Activated CD4-positive, alpha-beta T cell treated with anti-CD3 and anti-CD28 coated beads, Interleukin-2, Interleukin-4, amounts not matched to agents 100 ng/mL and 50 ng/mL, durations not matched to agents 16 hours and 8 hours (primary cell): ENCODE data around the gene CORO7.

ENCODE experiments used
- DNase-seq: peaks from one replicate; pipeline ENCODE4 v3.0.0-alpha.2; 2020; ENCODE audit warnings: low spot score

Gene CORO7

DNA sequence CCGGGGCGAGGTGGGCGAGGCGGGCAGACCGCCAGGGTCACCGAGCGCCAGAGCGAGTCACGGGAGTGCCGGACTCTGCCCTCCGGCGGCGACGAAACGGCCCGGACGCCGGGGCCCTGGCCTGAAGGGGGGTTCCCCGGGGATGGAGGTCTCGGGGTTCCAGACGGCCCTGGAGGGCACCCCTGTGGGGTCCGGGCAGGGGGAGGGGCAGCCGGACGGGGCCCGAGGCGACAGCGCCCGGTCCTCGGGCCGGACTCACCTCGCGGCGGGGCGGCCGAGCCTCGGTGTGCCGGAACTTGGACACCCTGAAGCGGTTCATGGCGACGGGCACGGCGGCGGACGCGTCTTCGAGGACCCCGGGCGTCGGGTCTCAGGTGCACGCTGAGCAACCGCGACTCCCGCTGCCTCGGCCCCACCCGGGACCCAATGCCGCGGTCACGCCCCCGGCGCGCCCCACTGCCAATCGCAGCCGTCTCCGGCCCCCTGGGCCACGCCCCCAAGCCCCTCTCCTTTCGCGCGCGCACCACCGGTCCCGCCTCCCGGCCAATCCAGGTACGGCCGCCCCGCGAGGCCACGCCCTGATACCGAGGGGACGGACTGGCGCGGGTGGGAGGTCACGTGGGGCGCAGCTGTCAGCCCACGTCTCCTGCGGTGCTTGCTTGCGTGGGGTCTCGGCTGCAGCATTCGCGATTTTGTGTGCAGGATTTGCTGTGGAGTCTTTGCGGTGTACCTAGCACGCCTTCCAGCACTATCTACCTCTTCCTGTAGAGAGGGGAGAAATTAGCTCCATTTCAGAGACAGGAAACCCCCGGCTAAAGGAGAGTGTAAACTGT lies at the start of gene CORO7:
CORO7 (minus strand) TSS at position 397 of the 833 bp plus-strand sequence; CDS start at position 319, 78 bp downstream.
- DNase-seq = peak; percentile 97

DNA sequence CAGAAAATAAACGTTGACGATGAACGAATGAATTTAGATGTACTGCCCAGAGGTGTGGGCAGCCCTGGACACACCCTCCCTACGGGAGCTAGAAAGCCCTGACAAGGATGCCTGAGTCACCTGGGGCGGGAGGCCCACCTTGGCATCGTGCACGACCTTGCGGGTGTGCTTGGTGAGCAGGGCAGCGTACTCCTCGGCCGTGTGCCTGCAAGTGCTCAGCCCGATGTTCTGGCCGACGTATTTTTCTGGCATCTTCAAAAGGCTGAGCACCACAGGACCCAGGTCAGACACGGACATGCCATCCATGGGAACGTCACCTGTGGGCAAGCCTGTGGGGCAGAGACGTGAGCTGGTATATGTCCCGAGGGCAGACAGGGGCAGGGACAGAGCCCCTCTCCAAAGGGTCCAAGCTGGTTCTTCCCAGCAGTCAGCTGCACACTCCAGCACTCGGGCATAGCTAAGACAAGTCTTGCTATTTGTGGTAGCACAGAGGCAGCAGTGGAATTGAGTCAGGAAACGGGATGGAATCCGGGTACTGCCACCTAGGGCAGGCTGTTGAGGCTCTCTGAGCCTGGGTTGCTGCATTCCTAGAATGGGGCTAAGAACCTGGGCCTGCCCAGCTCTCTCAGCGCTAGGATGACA lies 47.2 kb upstream of the CORO7 start:
- DNase-seq = no peak

DNA sequence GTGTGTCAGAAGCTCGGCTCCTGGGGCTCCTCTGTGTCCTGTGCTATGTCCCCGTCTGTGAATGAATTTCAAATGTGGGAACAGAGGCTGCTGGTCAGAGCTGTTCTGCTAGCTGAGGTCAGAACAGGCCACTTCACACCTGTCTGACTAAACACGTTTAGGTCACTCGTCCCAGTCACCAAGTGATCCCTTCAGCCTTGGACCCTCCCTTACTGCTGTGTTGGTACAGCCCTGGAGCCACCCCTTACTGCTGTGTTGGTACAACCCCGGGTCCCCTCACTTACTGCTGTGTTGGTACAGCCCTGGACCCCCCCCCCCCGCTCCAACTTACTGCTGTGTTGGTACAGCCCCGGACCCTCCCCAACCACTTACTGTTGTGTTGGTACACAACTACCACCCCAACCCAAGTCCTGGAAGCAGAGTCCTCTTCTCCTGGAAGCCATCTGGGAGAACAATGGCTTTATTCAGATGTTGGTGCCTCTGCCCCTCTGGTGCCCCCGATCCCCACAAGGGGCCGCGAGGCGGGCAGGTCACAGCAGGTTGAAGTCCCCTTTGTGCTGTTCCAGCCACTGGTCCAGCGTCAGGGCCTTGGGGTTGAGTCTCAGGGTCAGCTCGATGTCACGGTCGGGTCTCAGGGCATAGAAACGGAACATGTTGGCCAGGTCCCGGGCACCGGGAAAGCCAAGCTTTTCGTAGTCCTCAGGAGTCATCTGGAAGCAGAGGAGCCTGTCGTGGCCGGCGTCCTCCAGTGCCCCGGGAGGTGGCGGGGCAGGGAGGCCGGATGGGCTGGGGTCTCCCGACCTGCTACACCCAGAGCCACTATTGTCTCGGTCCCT lies 45.1 kb upstream of the CORO7 start:
- no peak for DNase-seq

DNA sequence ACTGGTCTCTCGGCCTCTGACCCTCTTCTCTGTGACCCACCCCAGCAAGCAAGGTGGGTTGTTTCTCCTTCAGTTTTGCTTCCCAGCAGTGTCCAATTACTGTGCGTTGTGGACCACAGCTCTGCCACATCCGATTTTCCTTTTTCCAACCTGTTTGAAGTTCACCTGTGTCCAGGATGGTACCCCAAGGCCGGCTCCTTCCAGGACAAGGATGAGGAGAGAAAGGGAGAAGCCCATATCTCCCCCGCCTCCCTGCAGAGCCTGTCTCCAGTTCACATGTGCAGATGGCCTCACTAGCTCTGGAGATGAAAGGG lies 44.5 kb upstream of the CORO7 start:
- no peak for DNase-seq

DNA sequence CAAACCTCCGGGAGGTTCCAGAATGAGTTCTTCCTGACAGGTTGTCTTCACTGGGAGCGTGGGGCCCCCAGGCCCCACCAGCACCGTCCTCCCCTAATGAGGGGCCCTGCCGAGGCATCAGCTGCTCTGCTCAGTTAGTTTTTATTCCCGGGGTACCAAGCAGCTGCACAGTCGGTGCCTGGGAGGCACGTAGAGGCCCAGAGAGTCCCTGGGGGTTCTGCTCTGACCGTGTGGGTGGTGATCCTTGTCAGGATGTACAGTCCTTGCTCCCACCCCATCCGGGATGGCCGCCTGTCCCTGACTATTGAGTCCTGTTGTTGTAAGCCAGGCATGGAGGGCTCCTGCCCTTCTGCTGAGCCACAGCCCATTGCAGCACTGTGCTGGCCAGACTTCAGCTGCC lies 39.6 kb upstream of the CORO7 start:
- DNase-seq = no peak

DNA sequence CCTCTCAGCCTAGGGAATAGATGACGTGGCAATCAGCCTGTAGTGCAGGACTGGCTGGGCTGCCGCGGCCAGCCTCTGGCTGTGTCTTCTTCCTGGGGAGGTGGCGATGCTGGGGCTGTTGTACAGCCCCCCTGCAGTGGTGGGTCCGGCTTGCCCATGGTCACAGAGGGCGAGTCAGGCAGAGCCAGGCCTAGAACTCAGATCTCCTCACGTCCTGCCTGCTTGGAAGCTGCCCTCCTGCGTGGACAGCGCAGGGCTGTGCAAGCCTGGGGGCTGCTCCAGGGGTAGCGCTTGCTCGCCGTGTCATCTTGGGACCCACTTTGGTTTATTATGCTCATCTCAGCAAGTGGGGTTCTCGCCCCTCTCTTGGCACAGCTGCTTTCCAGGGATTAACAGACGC lies 38.7 kb upstream of the CORO7 start:
- DNase-seq = no peak

DNA sequence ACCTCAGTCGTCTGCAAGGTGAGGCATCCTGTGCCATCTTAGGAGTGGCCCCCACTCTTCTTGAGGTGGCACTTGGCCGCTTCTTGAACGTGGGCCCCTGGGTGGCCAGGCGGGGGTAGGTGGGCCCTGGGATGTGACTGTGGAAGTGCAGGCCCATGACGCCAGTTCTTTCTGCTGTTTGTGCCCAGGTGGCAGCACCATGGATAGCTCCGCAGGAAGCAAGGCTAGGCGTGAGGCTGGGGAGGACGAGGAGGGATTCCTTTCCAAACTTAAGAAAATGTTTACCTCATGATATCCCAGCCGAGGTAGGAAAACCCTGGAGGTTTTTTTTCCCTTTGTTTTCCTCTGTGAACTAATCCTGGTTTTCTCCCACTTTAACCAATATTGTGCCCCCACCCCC lies 38.2 kb upstream of the CORO7 start:
- DNase-seq = no peak

DNA sequence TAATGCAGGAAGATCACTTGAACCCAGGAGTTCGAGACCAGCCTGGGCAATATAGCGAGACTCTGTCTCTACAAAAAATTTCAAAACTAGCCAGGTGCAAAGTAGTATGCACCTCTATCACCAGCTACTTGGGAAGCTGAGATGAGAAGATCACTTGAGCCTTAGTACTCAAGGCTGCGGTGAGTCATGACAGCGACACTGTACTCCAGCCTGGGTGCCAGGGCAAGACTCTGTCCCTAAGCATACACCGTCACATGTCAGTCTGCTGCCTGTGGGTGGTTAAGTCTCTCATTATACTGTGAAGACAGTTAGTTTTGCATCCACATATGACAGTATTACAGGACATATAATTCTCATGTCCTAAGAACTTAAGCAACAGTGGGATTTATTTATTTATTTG lies 36.3 kb upstream of the CORO7 start:
- no peak for DNase-seq

DNA sequence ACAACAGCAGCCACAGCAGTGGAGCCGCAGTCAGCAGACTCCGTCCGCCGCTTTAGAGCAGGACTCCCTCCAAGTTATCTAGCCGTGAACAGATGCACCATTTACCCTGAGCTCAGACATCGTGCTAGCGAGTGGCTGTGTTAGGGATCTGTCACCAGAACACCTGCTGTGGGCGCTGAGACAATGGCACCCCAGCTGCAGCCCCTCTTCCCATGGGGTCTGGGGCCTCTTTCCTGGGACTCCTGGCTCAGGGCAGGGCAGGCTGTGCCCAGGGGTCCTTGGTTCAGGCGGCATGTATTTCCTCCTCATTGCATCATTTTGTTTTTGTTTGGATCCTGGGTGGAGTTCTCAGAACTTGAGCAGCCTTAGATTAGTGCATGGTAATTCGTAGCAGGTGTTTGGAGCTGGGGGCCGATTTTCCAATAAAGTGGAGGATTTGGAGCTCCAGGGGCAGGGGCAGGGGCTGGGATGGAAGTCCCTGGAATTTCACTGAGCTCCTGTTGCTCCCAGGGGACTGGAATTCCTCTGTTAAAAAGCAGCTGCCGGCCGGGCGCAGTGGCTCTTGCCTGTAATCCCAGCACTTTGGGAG lies 34.6 kb upstream of the CORO7 start:
- no peak for DNase-seq

DNA sequence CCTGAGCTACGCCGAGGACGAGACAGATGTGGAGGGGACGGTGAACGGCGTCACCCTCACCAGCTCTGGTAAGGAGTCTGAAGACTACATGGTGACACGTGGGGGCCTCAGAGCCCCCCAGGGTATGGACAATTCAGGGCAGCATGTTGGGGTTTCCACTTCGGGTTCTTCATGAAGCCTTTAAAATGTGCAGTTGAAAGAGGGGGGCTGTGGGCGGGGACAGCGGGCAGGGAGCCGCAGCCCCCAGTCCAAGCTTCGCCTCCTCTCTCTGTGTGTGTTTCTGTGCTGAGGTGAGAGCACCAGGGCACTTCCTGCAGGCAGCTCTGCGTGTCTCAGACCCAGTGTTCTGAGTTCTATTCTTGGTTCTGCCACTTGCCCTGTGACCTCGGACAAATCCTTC lies 34.0 kb upstream of the CORO7 start:
- DNase-seq = no peak

DNA sequence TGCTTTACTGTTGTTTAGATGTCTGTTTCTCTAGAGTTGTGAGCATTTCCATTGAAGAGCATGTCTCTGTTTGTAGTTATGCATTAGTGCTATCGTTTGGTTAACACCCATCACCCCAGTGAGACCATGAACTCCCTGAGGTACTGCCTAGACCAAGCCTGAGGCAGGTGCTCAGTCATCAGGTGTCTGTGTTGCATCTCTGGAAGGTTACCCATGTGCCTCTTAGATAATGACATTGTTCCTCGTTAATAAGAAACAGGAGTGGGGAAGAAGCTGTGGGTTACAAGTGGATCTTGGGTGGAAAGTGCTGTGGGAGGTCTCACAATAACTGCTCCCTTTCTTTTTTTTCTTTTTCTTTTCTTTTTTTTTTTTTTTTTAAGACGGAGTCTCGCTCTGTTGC lies 27.6 kb upstream of the CORO7 start:
- no peak for DNase-seq

DNA sequence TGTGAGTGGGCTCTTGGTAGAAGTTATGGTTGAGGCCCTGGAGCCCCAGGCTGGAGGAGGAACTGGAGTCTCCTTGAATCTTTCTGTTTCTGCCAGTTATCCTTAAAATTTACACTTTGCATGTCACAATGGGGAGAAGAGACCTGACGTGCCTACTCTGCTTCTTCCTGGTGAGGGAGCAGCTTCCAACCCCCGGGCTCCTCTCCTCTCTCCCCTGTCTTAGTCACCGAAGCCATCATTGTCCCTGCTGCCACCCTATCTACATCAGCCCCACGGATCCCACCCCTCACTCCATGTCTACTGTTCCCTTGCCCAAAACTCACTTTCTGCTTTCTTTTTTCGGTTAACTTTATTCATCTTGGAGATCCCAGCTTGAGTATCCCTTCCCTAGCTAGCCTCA lies 26.9 kb upstream of the CORO7 start:
- no peak for DNase-seq

DNA sequence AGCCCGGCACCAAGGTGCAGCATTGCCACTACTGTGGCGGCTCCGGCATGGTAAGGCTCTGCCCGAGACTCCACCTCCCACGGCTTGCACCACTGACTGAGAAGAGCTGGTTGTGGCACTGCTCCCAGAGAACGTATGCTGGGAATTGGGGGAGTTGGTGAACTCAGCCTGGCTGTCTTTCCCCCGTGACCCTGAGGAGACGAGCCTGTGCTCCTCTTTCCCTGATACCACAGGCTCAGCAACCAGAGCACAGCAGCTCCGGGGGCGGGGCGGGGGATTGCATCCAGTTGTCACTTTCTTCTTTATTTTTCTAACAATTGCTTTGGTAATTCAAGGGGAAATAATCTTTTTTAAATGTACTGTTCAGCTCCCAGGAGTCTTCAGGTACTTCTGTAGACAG lies 26.0 kb upstream of the CORO7 start:
- DNase-seq = no peak

DNA sequence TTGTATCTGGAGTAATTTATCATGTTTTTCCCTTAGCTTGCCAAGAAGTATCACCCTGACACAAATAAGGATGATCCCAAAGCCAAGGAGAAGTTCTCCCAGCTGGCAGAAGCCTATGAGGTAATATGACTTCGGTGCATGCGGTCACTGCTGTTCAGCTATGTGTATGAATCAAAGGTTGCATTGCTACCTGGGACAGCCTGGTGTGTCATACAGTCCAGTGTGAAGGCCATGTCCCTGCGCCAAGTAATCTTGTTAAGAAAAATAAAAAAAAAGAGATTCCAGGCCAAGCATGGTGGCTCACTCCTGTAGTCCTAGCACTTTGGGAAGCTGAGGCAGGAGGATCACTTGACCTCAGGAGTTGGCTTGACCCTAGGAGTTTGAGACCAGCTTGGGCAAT lies 21.0 kb upstream of the CORO7 start:
- DNase-seq = no peak

DNA sequence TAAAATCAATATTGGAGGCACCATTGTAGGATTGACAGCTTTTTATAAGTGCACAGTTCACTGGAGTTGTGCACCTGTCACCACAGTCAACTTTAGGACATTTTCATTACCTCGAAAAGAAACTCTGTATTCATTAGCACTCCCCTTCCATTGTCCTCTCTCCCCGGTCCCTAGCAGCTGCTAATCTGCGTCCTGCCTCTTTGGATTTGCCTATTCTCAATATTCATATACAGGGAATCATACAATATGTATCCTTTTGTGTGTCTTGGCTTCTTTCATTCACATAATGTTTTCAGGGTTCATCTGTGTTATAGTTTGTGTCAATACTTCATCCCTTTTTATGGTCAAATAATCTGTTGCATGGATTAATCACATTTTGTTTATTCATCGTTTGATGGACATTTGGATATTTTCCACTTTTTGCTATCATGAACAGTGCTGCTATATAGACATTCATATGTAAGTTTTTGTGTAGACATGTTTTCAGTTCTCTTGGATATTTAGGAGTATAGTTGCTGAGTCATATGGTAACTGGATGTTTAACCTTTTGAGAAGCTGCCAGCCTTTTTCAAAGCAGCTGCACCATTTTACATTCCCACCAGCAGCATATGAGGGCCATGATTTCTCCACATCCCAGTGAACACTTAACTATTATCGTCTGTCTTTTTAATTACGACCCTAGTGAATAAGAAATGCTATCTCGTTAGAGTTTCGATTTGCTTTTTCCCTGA lies 19.1 kb upstream of the CORO7 start:
- DNase-seq = no peak

DNA sequence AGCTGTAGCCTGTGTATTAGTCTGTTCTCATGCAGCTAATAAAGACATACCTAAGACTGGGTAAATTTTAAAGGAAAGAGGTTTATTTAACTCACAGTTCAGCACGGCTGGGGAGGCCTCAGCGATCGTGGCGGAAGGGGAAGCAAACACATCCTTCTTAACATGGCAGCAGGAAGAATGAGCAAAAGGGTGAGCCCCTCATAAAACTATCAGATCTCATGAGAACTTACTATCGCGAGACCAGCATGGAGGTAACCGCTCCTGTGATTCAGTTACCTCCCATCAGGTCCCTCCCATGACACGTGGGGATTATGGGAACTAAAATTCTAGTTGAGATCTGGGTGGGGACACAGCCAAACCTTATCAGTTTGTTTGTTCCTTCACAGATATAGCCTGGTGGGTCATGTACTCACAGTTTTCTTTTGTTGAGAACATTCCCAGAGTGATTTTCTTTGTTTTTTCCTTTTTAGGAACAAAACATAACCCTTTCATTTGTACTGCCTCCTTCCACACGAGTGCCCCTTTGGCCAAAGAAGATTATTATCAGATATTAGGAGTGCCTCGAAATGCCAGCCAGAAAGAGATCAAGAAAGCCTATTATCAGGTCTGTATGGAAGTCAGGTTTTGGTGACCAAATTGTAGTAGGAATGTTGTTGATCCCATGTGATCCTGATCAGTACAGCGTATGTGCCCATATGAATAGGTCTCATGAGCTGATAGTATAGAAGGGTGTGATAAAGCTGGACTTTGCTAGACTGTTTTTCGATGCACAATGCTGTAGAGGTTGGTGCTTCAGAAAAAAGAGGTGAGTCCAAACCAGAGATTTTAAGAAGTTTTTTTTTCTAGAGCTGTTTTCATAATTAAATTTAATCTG lies 17.8 kb upstream of the CORO7 start:
- no peak for DNase-seq

DNA sequence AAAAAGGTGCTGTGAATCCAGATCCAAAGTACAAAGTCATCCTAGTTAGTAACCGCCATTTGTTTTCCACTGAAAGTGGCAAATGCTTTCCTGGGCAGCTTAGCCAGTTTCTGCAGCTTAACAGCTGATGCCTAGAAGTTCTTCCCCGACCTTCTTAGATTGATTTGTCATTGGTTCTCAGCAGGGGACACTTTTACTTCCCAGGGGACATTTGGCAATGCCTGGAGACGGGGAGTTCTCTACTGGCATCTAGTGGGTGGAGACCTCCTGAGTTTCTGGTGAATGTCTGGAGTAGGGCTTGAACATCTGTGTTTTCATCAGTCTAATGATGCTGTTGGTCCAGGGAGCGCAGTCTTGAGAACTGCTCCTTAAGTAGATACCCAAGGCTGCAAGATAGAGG lies 16.8 kb upstream of the CORO7 start:
- DNase-seq = no peak

DNA sequence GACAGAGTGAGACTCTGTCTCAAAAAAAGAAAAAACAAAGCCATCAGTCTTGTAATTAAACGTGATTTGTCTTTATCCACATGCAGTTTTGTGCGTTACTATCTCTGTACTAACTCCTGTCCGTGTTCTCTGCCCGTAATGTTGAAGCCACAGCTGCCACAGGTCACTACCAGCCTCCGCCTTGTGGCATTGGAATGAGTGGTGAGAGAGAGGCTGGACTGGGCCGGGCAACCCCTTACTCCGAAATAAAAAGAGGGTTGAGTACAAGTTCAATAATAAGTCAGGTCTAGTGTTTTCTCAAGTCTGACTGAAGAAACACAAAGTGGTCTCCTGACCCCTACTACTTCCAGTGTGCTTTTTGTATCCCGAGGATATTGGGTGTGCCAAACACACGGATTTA lies 14.6 kb upstream of the CORO7 start:
- DNase-seq = no peak

DNA sequence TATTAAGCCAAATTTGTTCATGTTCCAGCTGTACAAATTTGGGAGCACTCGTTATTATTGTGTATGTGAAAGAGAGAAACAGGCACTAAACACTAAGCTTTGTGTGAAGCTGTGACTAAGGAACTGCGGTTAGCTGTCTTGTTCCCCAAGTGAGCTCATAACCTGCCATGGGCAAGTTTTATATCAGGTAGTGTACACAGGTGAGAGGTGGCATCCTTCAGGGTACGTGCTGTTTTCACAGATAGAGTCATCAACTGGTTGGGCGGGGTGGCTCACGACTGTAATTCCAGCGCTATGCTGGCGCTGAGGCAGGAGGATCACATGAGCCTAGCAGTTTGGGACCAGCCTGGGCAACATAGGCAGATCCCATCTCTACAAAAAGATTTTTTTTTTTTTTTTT lies 12.1 kb upstream of the CORO7 start:
- DNase-seq = no peak

DNA sequence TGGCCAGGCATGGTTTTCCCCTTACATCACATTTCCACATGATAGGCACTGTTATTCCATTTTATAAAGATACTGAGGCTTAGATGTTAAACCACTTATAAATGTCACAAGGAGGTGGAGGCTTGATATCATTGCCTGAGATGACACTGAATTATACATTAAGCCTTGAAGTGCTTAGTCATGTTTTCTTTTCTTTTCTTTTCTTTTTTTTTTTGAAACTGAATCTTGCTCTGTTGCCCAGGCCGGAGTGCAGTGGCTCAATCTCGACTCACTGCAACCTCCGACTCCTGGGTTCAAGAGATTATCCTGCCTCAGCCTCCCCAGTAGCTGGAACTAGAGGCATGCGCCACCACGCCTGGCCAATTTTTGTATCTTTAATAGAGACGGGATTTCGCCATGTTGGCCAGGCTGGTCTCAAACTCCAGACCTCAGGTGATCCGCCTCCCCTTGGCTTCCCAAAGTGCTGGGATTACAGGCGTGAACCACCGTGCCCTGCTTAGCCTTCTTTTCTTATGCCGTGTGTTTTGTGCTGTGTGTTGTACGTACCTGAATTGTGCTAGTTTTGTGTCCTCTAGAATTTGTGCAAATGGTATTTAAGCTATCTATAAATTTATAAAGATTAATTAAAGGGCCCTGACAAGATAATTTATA lies 10.5 kb upstream of the CORO7 start:
- no peak for DNase-seq
